HPDE6-E6E7 (cell line): Measurements from ENCODE around the gene SLC35F4.
"Not testable (repeated sequence)": the region's sequence is repeated elsewhere in the genome, so short reads cannot be mapped to it uniquely, and the experiment has no call there.

Source experiments
- DNase-seq: peaks from one replicate; pipeline ENCODE4 v3.0.0; 2011; ENCODE audit warnings: missing footprints; ENCODE audit errors: extremely low spot score

Gene SLC35F4

GRCh38 chr14:57729208-57730187 is 136.4 kb downstream of the SLC35F4 start:
- no peak for DNase-seq

DNA sequence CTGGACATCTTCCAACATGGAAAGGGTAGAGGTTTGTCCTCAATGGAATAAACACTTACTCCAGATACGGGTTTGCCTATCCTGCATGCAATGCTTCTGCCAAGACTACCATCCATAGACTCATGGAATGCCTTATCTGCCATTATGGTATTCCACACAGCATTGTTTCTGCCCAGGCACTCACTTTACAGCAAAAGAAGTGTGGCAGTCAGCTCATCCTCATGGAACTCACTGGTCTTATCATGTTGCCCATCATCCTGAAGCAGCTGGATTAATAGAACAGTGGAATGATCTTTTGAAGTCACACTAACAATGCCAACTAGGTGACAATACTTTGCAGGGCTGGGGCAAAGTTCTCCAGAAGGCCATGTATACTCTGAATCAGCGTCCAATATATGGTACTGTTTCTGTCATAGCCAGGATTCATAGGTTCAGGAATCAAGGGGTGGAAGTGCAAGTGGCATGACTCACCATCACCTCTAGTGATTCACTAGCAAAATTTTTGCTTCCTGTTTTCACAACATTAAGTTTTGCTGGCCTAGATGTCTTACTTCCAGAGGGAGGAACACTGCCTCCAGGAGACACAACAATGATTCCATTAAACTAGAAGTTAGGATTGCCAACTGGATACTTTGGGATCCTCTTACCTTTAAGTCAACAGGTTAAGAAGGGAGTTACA is 140.4 kb downstream of the SLC35F4 start:
- no peak for DNase-seq

DNA sequence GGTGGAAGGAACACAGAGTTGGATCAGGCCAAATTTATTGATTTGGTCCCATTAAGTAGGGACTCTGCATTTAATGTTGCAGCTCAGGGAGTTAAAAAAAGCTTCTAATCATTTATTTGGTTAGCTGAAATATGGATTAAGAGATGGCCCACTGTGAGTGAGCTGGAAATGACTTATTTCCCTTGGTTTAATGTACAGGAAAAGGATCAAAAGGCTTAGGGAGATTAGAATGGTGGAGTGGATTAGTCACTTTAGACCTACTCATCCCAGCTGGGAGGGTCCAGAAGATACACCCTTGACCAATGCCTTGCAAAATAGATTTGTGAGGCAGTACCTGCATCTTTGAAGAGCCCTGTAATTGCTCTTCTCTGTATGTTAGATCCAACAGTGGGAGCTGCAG is 143.8 kb downstream of the SLC35F4 start:
- DNase-seq = not testable (repeated sequence)

GRCh38 chr14:57714487-57714931 is 151.4 kb downstream of the SLC35F4 start:
- no peak for DNase-seq

DNA sequence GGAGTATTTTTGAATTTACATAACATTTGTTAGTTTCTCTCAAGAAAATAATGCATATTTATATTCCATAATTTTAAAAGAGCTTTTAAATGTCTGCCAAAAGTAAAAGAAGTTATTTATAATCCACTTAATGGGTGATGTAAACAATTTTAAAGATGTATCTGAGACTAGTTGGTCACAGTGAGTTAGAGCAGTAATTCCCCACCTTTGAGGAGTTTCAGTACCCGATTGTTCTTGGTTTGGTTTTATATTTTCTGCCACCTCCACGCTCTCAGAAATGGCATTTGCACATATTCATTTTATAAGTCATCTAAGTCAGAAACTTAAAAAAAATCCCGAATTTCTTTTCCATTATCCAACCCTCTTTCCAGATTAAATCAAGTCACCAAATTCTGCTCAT is 153.2 kb downstream of the SLC35F4 start:
- DNase-seq = no peak

GRCh38 chr14:57712102-57712501 is 153.8 kb downstream of the SLC35F4 start:
- DNase-seq = no peak

- no peak for DNase-seq
Measured at GRCh38 chr14:57709909-57710308, 156.0 kb downstream of the SLC35F4 start.

DNA sequence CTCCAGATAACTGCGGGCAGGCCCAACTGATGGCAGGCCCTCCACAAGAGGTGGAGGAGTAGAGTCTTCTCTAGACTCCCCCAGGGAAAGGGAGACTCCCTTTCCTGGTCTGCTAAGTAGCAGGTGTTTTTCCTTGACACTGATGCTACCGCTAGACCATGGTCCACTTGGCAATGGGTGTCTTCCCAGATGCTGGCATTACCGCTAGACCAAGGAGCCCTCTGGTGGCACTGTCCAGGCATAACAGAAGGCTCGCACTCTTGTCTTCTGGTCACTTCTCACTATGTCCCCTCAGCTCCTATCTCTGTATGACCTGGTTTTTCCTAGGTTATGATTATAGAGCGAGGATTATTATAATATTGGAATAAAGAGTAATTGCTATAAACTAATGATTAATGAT is 156.8 kb downstream of the SLC35F4 start:
- DNase-seq = not testable (repeated sequence)

- no peak for DNase-seq
Measured at GRCh38 chr14:57707219-57707618, 158.7 kb downstream of the SLC35F4 start.

GRCh38 chr14:57704763-57705162 is 161.1 kb downstream of the SLC35F4 start:
- no peak for DNase-seq

GRCh38 chr14:57699947-57700346 is 165.9 kb downstream of the SLC35F4 start:
- DNase-seq = no peak

DNA sequence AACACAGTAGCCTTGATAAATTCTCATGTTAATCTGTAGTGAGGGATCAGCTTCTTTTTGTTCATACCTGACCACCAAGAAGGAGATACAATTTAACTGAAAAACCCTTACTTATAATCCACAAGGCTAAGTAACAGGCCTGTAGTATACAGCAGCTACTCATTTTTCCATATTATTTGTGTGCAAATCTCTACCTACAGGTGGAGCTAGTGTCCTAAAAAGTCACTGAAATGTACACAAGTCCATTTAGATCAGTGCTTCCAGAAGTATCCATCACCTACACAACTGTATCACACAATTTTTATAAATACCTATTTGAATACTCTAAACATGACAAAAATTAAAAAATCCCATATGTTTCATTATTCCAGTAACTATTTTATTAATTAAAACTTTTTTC is 173.2 kb downstream of the SLC35F4 start:
- peak; percentile 15 for DNase-seq

DNA sequence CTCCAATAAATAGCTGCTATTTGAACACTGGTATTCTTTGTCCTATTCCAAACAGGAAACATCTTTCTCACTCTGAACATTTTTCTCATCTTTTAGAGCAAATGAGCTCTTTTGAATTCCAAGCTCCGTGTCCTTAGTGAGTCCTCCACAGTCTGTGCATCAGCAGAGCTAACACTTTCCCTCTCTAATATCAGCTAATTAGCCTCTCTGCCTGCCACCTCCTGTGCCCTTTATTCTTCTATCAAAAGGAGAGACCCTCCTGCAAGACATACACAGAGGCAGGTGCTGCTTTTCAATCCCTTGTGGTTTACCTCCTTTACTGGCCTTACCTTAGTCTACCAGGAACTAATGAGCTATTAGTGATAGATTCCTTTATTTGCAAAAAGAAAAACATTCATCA is 178.5 kb downstream of the SLC35F4 start:
- DNase-seq = no peak

GRCh38 chr14:57686304-57686703 is 179.6 kb downstream of the SLC35F4 start:
- DNase-seq = no peak

- no peak for DNase-seq
Measured at GRCh38 chr14:57671021-57671420, 194.9 kb downstream of the SLC35F4 start.

GRCh38 chr14:57660208-57660607 is 205.7 kb downstream of the SLC35F4 start:
- no peak for DNase-seq

- DNase-seq = no peak
Measured at GRCh38 chr14:57659052-57659451, 206.8 kb downstream of the SLC35F4 start.

DNA sequence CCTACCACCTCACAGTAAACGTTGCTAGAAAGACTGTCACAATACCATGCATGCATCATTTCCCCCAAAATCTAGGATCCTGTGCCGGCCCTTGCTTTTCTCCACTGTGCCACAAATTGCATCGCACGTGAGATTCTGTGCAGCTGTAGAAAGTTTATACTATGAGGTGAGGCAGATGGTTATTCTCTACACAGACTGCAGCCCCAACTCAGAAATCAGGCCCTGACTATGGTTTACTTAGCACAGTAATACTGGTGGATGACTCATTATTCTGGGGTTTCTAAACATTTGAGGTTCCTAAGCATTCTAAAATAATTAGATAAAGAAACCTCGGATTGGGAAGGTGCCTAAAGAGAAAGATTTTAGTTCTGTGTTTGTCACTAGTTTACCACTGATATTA is 208.4 kb downstream of the SLC35F4 start:
- peak; percentile 14 for DNase-seq

DNA sequence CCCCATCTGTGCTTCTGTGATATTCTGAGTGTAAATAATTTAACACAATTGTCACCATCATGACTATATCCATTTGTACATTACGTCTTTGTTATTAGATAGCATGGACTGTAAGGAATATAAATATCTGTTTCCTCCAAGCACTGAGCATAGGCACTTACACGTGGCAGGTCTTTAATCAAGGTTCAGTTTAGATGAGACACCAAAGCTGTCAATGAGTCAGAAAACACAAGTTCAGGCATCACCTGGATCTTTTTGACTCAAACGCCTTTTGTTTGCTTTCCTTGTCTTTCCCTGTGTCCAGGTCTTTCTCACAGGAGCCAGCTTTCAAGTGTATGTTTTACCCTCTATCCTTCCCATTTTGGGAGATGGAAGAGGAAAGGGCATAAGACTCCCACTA is 209.0 kb downstream of the SLC35F4 start:
- peak; percentile 32 for DNase-seq

GRCh38 chr14:57652769-57653168 is 213.1 kb downstream of the SLC35F4 start:
- no peak for DNase-seq

GRCh38 chr14:57641776-57642175 is 224.1 kb downstream of the SLC35F4 start:
- no peak for DNase-seq

DNA sequence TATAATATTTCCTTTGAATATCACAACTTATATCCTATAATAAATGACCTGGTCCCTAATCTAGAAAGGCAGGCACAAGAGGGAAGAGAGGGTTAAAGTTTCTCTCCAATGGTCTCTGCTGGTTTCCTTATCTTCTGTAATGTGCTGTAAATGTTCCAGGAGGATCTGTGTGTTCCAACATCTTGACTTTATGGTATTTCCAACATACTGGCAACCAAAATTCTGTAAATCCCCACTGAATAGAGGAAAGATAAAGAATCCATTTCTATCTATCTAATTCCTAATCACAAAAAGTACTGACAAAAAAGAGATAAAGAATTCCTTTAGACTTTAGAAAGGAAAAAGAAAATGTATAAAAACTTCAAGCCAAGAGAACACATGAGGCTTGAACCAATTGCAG is 225.9 kb downstream of the SLC35F4 start:
- DNase-seq = no peak

DNA sequence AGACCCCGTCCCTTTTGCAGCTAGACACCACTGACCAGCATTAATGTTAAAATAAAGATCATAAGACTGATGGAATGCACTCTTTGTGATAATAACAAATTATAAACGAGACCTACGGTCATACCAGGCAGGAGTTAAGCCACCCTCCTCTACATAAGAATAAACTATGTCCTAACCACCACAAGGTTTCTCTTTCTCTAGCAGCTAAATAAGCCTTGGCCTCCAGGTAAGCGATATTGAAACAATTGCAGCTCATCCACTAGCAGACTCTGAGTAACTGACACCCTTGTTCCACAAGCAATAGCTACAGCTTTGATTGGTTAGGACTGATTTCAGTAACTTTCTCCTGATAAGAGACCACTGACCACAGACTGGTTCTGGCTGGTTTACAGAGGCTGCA is 228.0 kb downstream of the SLC35F4 start:
- no peak for DNase-seq
